Glomerular endothelial cell (primary cell): ENCODE data around the gene CHCHD1. TPM values are rescaled to one million over a fixed set of nuclear protein-coding genes. Genes with fewer than 3 reads are reported as not detected.

ENCODE experiments used
- total RNA-seq: library from RNA; depleted of rRNA; stranded (reverse); fragments of >200 nt; gene quantifications from 2 replicates; pipeline ENCODE4 v1.2.3, GENCODE V29; 2015

Gene CHCHD1
- total RNA-seq, 1 donor from 2014 or later = 38.7 TPM

Other genes with a start within 250 kb of the CHCHD1 start
- gene USP54, start 190.7 kb upstream of the CHCHD1 start, total RNA-seq = 9.7 and 16.4 TPM in 2 replicates
- gene MYOZ1, start 140.6 kb upstream of the CHCHD1 start, total RNA-seq = not detected in 2 replicates
- not detected in 2 replicates for gene SYNPO2L, start 126.0 kb upstream of the CHCHD1 start, total RNA-seq
- gene AGAP5, start 83.9 kb upstream of the CHCHD1 start, total RNA-seq = 0.58 and 4.7 TPM in 2 replicates
- gene SEC24C, start 37.7 kb upstream of the CHCHD1 start, total RNA-seq = 67.6 and 72.3 TPM in 2 replicates
- 83.3 and 123 TPM in 2 replicates for gene ZSWIM8, start 3.6 kb downstream of the CHCHD1 start, total RNA-seq
- 27.9 and 35.1 TPM in 2 replicates for gene NDST2, start 29.6 kb downstream of the CHCHD1 start, total RNA-seq
- 24.5 and 28.8 TPM in 2 replicates for gene CAMK2G, start 92.5 kb downstream of the CHCHD1 start, total RNA-seq
- 137 and 470 TPM in 2 replicates for gene PLAU, start 129.1 kb downstream of the CHCHD1 start, total RNA-seq
- 237 and 240 TPM in 2 replicates for gene VCL, start 216.1 kb downstream of the CHCHD1 start, total RNA-seq